ENCODE measurements around the gene SEMA6B.

The SEMA6B gene

GRCh38 chr19:4586691-4587090, 27.2 kb upstream of the SEMA6B start:
- no peak for DNase-seq

DNA sequence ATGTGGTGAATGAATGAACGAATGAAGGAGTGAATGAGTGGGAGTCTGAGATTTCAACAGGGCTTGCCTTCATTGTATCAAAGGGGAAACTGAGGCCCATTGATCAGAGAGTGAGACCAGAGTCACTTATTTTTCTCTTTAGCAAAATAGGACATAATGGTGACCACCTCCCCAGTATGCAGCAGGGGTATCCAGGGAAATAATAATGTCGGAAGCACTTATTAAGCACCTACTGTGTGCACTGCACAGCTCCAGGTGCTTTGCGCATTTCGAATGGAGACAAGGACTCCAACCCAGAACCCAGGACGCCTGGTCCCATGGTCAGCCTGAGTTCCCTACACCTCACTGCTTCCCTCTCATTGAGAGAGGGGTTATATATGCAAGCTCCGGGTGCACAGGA, 26.8 kb upstream of the SEMA6B start:
- DNase-seq = no peak

- no peak for DNase-seq
These were observed 26.1 kb upstream of the SEMA6B start for GRCh38 chr19:4585556-4585955.

GRCh38 chr19:4584670-4585460, 25.4 kb upstream of the SEMA6B start:
- DNase-seq = no peak

DNA sequence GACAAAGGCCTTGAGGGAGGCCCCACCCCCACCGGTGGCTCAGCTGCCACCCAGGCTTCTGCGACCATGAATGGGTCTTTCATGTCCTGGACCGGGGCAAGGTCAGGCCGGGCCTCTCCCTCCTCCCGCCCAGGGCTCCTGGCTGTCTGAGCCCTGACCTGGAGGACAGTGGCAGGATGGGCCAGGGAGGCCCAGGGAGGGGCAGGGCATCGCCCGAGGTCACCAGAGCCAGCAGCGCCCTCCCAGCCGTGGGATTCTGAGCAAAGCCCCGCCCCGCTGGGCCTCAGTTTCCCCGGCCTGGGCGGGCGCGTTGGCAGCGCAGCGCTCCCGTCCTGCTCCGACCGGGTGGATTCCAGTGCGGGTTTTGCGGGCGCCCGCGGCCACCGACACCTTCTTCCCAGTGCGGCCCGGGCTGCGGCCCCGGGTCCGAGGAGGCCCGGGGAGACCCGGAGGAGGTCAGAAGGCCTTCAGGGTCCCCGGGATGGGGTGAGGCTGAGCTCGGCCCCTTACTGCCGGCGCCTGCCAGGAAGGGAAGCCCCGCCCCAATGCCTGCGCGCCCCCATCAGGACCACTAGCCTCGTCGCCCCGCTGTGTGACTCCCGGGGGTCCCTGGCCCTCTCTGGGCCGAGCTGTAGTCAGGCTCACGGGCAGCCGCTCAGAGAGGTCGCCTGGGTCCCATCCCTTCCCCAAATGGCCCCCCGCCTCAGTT, 24.6 kb upstream of the SEMA6B start:
- DNase-seq = no peak

- no peak for DNase-seq
These were observed 23.7 kb upstream of the SEMA6B start for GRCh38 chr19:4582980-4583842.

DNA sequence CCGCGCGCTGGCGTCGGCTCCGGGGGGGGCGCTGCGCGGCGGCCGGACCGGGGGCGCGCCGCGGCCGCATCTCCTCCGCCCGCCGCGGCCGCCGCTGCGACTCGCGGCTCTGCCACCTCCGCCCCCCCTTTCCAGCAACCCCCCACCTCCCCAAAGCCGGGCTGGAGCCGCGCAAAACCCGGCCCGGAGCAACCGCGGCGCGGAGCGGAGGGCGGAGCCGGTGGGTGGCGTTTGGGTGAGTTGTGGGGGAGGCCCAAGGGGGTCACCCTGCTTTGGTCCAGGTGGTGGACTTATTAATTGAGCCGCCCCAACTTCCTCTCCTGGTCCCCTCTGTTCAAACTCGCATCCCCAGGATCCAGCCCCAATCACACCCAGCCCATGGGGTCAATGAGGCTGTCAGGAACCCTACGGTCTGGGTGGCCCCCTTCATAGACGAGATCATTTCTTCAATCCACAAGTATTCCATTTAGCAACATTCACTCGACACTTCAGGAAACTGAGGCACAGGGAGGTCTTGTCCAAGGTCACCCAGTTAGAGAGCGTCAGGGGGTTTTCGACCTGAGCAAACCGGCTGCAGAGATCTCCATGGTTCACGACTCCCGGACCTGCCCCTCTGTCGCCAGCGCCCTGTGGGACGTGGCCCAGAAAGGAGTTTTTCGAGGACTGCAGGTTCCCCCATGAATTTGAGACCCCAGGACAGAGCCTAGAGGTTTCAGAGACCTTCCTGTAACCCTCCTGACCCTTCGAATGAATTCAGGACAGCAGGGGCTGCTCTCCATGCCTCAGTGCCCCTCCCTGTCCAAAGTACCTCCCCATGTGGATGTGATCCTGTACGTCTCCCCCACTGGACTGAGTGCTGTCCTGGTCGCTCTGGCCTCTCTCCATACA, 22.4 kb upstream of the SEMA6B start:
- no peak for DNase-seq

- no peak for DNase-seq
These were observed 21.6 kb upstream of the SEMA6B start for GRCh38 chr19:4580961-4581665.

DNA sequence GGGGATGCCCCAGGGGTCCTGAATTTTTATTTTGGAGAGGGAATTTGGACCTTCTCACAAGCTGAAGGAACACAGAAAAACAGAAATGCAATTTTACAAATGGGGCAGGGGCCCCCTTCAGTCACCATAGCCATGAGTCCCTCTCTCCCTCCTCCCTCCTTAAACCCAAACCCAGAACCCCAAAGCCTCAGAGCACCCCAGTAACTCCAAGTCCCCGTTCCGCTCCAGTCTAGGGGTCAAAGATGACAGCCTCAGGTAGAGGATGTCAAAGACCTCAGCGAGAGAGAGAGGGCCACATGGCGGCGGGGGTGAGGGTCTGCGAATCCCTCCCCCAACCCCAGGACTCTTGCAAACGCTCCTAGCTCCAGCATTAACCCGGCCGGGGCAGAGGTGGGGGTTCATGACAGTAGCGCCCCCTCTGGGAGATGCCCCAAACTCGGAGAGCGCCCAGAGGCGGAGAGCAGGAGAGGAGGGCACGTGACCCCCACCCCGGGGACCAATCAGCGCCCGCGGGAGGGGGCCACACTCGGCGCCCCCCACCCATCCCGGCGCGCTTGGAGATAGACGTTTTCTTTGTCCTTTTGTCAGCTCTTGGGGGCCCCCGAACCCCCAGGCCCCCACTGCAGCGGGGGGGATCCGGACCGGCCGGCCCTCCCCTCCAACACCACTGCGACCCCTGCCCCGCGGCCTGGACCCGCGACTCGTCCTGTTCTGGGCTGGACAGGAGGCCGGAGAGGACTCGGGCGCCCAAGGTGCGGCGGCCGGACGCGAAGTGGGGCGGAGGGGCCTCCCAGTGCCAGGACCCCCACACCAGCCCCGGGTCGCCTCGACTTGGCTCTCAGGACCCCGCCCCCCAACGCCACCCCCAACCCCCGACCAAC, 20.8 kb upstream of the SEMA6B start:
- DNase-seq = no peak

DNA sequence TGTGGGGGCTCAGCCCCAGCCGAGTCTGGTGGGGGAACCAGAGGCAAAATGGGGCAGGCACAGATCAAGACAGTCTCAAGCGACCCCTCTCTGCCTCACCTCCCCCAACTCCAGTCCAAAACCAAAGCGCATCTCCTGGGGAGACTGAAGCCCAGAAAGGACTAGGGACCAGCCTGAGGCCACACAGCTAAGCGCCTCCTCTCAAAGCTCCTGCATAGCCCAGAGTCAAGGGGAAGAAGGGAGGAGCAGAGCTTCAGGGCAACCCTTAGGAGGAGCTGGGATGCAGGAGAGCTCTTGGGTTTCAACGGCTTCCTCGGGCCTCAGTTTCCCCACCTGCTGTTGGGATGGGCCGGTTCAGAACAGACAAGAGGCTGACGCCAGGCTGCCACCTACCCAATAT, 19.9 kb upstream of the SEMA6B start:
- DNase-seq = no peak

GRCh38 chr19:4578552-4579248, 19.2 kb upstream of the SEMA6B start:
- DNase-seq = no peak

DNA sequence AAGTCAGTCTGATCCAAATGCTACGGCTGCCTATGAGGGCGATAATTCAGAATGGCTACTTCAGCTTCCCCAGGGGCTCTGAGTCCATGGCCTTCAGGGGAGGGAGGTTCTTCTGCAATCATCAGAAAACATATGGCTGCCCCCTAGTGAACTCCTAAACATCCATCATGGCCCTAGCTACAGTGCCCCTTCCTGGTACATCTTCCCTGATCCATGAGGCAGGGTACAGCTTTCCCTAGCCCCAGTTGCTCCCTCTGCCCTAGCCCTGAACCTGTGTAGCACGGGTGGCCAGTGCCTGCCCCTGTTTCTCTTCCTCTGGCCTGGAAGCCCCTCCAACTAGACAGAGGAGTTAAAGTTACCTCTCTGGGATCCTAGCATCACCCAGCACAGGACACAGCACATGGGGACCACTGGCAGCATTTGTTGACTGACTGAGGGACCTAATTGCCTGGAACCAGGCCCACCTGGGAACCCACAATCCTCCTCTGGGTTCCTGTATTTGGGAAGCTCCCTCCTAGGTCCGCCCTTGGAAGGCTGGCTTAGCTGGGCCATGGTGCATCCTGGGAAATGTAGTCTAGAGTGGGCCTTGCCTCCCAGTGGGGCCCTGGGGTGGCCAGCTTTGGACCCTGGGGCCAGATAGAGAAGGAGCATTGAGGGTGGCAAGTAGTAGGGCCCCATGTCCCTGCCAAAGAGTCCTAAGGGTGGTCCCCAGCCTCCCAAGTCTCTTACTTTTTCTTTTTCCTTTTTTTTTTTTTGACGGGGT, 17.7 kb upstream of the SEMA6B start:
- no peak for DNase-seq

GRCh38 chr19:4576016-4576933, 16.8 kb upstream of the SEMA6B start:
- peak; percentile 80 for DNase-seq

- DNase-seq = no peak
These were observed 16.0 kb upstream of the SEMA6B start for GRCh38 chr19:4575267-4576015.

DNA sequence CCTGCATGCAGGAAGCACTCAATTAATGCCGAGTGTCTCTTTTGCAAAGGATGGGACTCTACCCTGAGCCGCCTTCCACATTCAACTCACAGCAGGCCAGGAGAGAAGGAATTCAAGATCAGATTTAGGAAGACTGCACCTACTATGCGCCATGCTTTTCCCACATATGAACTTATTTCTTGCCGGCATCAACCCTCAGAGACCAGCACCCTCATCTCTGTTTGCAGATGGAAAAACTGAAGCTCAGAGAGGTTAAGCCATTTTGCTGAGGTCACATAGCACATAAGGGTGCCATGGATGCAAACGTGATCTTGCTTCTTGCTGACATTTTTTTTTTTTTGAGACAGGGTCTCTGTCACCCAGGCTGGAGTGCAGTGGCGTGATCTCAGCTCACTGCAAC, 14.2 kb upstream of the SEMA6B start:
- no peak for DNase-seq

- DNase-seq = no peak
These were observed 11.9 kb upstream of the SEMA6B start for GRCh38 chr19:4571305-4571917.

- no peak for DNase-seq
These were observed 11.4 kb upstream of the SEMA6B start for GRCh38 chr19:4570916-4571304.

All from activated CD4-positive, CD25-positive, alpha-beta regulatory T cell treated with anti-CD3 and anti-CD28 coated beads, Interleukin-2, amount 50 U/mL, for 72 hours (primary cell).